K562 (cell line): ENCODE data around the gene HTRA3. TPM values are rescaled to one million over a fixed set of nuclear protein-coding genes. Genes with fewer than 3 reads are reported as not detected.

Experiments used
- ATAC-seq: fragments of 200-7000 bp; cut with Tn5 transposase; 3 replicates; pipeline ENCODE4 v1.9.1; 2020; ENCODE audit warnings: moderate library complexity
- BruUV-seq: library from RNA; stranded (reverse); fragments of 400-500 nt; replicated peaks from 2 replicates; lab custom pipeline; 2021; lab: Mats Ljungman, UMichigan
- CTCF ChIA-PET: fragments of 300-600 bp; formaldehyde crosslinking; extraction: SDS; loops from one replicate; lab custom pipeline; 2021; ENCODE audit warnings: low intra/inter-chr PET ratio; lab: Yijun Ruan, JAX
- POLR2A ChIA-PET: fragments of 300-600, 350-650 bp; sonication (Branson Sonifier 250); formaldehyde crosslinking; extraction: SDS; loops from one replicate; lab custom pipeline; 2021; ENCODE audit warnings: antibody characterized with exemption, inconsistent platforms; lab: Yijun Ruan, JAX
- DNase-seq, 4 experiments: peaks; one replicate each; pipeline versions ENCODE4 v3.0.0 to v3.0.0-alpha.2; 2011 to 2018; ENCODE audit warnings: low spot score in 3 of 4, mixed read lengths in 3 of 4; ENCODE audit errors: extremely low read depth in 1 of 4
- FAIRE-seq: peaks from 2 replicates; lab custom pipeline; 2011; peaks lifted over from hg19 to GRCh38; lab: Jason Lieb, UNC
- H2AFZ ChIP-seq: 2 replicates; pipeline ENCODE4 v1.6.0; 2011; ENCODE audit warnings: low read depth, low read length, control low read depth, inconsistent platforms
- H3K27ac ChIP-seq: fragments of 200-600 bp; 3 replicates; pipeline ENCODE4 v1.8.0; 2011; ENCODE audit warnings: low read depth, mild to moderate bottlenecking, control low read depth, inconsistent platforms, low read length, moderate library complexity, mixed read lengths; ENCODE audit errors: extremely low read depth
- H3K27me3 ChIP-seq, 2 experiments: fragments of 300-600 bp in 1 of 2; 2 replicates in 1 of 2; 3 replicates in 1 of 2; pipeline versions ENCODE4 v1.6.0 to v1.8.0; 2011; ENCODE audit warnings: inconsistent platforms in 2 of 2, low read length in 2 of 2, mild to moderate bottlenecking in 1 of 2, mixed read lengths in 1 of 2, moderate library complexity in 1 of 2; ENCODE audit not compliant: control insufficient read depth in 2 of 2, insufficient read depth in 2 of 2
- H3K36me3 ChIP-seq: fragments of 300-600 bp; 3 replicates; pipeline ENCODE4 v1.8.0; 2011; ENCODE audit warnings: mild to moderate bottlenecking, low read length, inconsistent platforms; ENCODE audit not compliant: control insufficient read depth, insufficient read depth
- H3K4me1 ChIP-seq, 2 experiments: fragments of 200-600 bp in 1 of 2; replicated peaks in 1 of 2; 2 replicates in 1 of 2; 3 replicates in 1 of 2; pipeline versions ENCODE4 v1.5.1 to v1.8.0; 2011; ENCODE audit warnings: inconsistent platforms in 2 of 2, low read length in 2 of 2, mild to moderate bottlenecking in 1 of 2, mixed read lengths in 1 of 2, moderate library complexity in 1 of 2; ENCODE audit not compliant: control insufficient read depth in 2 of 2, insufficient read depth in 2 of 2
- H3K4me2 ChIP-seq: 2 replicates; pipeline ENCODE4 v1.6.1; 2011; ENCODE audit warnings: low read length, control low read depth, inconsistent platforms, mixed read lengths; ENCODE audit not compliant: insufficient read depth
- H3K4me3 ChIP-seq: fragments of 200-600 bp; sonication (generic), shearing (Covaris generic); 2 replicates; pipeline ENCODE4 v1.5.1; 2016; ENCODE audit warnings: control low read depth, inconsistent platforms
- H3K79me2 ChIP-seq: fragments of 200-600 bp; 3 replicates; pipeline ENCODE4 v1.8.0; 2011; ENCODE audit warnings: low read length, inconsistent platforms; ENCODE audit not compliant: control insufficient read depth, insufficient read depth
- H3K9ac ChIP-seq, 2 experiments: 2 replicates each; pipeline versions ENCODE4 v1.6.0 to v1.6.1; 2011; ENCODE audit warnings: low read depth in 2 of 2, low read length in 2 of 2, control low read depth in 1 of 2, inconsistent platforms in 1 of 2, mild to moderate bottlenecking in 1 of 2, mixed read lengths in 1 of 2; ENCODE audit not compliant: insufficient read depth in 1 of 2
- H3K9me1 ChIP-seq: one replicate; pipeline ENCODE4 v1.6.0; 2011; ENCODE audit warnings: inconsistent platforms, mild to moderate bottlenecking, low read length, moderate library complexity; ENCODE audit not compliant: control insufficient read depth, insufficient read depth
- H3K9me3 ChIP-seq: replicated peaks from 2 replicates; pipeline ENCODE4 v1.5.1; 2011; ENCODE audit warnings: low read depth, low read length, inconsistent platforms; ENCODE audit not compliant: control insufficient read depth, insufficient read depth
- H4K20me1 ChIP-seq: replicated peaks from 2 replicates; pipeline ENCODE4 v1.6.1; 2011; ENCODE audit warnings: low read length, inconsistent platforms, mixed read lengths; ENCODE audit not compliant: control insufficient read depth, insufficient read depth
- BDP1 ChIP-seq: IDR thresholded peaks from 3 replicates; pipeline ENCODE4 v1.6.1; 2011; ENCODE audit not compliant: insufficient read length, insufficient read depth
- HMGN3 ChIP-seq: IDR thresholded peaks from 2 replicates; pipeline ENCODE4 v1.6.1; 2011; ENCODE audit warnings: borderline replicate concordance, low read depth, mild to moderate bottlenecking, mixed read lengths, low read length; ENCODE audit not compliant: insufficient read length; ENCODE audit errors: extremely low read depth
- HNRNPH1 ChIP-seq: fragments of 200-400 bp; formaldehyde crosslinking; optimal IDR thresholded peaks from 2 replicates; pipeline ENCODE3; 2017; ENCODE audit warnings: low read depth, mild to moderate bottlenecking, low read length, moderate library complexity
- KAT8 ChIP-seq: fragments of 450-650 bp; IDR thresholded peaks from 2 replicates; pipeline ENCODE4 v1.6.1; 2016; ENCODE audit warnings: low read depth, mild to moderate bottlenecking
- KHSRP ChIP-seq: fragments of 450-650 bp; IDR thresholded peaks from 2 replicates; pipeline ENCODE4 v1.6.1; 2017
- POU5F1 ChIP-seq: fragments of 150-350 bp; IDR thresholded peaks from 2 replicates; pipeline ENCODE4 v1.6.1; 2014; ENCODE audit warnings: borderline replicate concordance, low read length, low read depth, mild to moderate bottlenecking; ENCODE audit not compliant: partially characterized antibody
- SP1 ChIP-seq: sonication (generic); formaldehyde crosslinking; IDR thresholded peaks from 2 replicates; pipeline ENCODE4 v1.8.1; 2022; ENCODE audit warnings: mild to moderate bottlenecking, missing genetic modification reagents
- SREBF2 ChIP-seq: sonication (generic); formaldehyde crosslinking; IDR thresholded peaks from 2 replicates; pipeline ENCODE4 v1.4.0; 2020; ENCODE audit warnings: mild to moderate bottlenecking, missing genetic modification reagents
- SRSF9 ChIP-seq: fragments of 200-400 bp; formaldehyde crosslinking; IDR thresholded peaks from 2 replicates; pipeline ENCODE4 v1.6.1; 2017; ENCODE audit warnings: low read depth, low read length, borderline replicate concordance
- TAF7 ChIP-seq: fragments of 450-650 bp; IDR thresholded peaks from 2 replicates; pipeline ENCODE4 v1.6.1; 2016; ENCODE audit warnings: missing genetic modification characterization, missing compliant biosample characterization
- ZBTB1 ChIP-seq: sonication (generic); formaldehyde crosslinking; IDR thresholded peaks from 2 replicates; pipeline ENCODE4 v1.8.1; 2023; ENCODE audit warnings: missing genetic modification reagents, low read depth, mild to moderate bottlenecking, borderline replicate concordance
- ZNF165 ChIP-seq: fragments of 250-450 bp; sonication (Bioruptor Pico); IDR thresholded peaks from 2 replicates; pipeline ENCODE4 v1.4.0; 2020; ENCODE audit warnings: borderline replicate concordance
- WGBS: fragments of 100-300 bp; shearing (Covaris generic); methylation state at CpG from one replicate; pipeline ENCODE4 v1.1.6; 2016; ENCODE audit warnings: low coverage, mixed read lengths; ENCODE audit not compliant: insufficient coverage; ENCODE audit errors: missing lambda C conversion rate; 5-methylcytosine and 5-hydroxymethylcytosine counted together
- in situ Hi-C: fragments of 300-500 bp; cut with MboI; formaldehyde crosslinking; loops from 4 replicates; pipeline ENCODE4 v1.15.0; 2018; ENCODE audit warnings: inconsistent platforms, mixed read lengths
- intact Hi-C: fragments of 100-400 bp; cut with micrococcal nuclease; formaldehyde crosslinking; loops from 2 replicates; pipeline ENCODE4 v1.14.2; 2022
- polyA plus RNA-seq, 8 experiments: library from polyadenylated mRNA; depleted of rRNA in 4 of 8; stranded (reverse) in 5 of 8; unstranded in 3 of 8; fragments of >200 nt; fragmentation: Nextera tagmentation in 2 of 8; fragmentation: Illumina TruSeq in 1 of 8; extraction: Ambion mirVana in 2 of 8; extraction: Trizol in 1 of 8; gene quantifications; 2 replicates each; pipeline versions ENCODE4 v1.2.1 to v1.2.3, GENCODE V29; 2011 to 2014; ENCODE audit warnings: inconsistent platforms in 1 of 8, missing spikeins in 1 of 8
- total RNA-seq, 7 experiments: library from RNA; depleted of rRNA in 6 of 7; stranded (reverse); fragments of >200 nt in 6 of 7; fragmentation: Illumina TruSeq in 2 of 7; extraction: Trizol in 2 of 7; gene quantifications; 2 replicates each; pipeline versions ENCODE4 v1.2.1 to v1.2.3, GENCODE V29; 2011 to 2021; ENCODE audit warnings: low replicate concordance in 1 of 7
- TF ChIP-seq, protein P1 (sequence below): fragments of 150-350 bp; conservative IDR thresholded peaks from 2 replicates; pipeline ENCODE4 v1.6.1; 2014; ENCODE audit warnings: low read length
- TF ChIP-seq, protein P2 (sequence below): fragments of 450-650 bp; conservative IDR thresholded peaks from 2 replicates; pipeline ENCODE4 v1.6.1; 2016; ENCODE audit warnings: missing genetic modification characterization, low read depth, mild to moderate bottlenecking, control low read depth, missing compliant biosample characterization

HTRA3 gene
- total and polyA plus RNA-seq, 9 of the 15 experiments (the other 6 are each of a cell fraction or from before 2014, with no cell fraction given), result 0.04 TPM; not detected in 8

DNA sequence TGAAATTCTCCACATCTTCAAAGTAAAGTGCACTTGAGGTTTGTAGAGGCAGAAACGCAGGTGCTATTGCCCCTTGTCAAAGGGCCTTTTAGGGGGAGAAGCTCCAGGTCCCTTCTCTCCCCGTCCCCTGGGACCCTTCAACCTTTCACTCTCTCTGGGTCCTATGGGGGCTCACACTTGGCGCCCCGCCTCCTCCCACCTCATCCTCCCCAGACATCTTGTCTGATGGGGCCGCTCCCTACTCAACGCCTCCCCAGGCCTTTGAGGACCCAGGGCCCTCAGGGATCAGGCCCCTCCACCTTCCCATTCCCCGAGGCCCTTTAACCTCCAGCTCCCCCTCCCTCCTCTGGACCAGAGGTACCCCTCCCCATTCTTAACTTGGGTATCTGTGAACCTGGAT, 1.3 kb upstream of the HTRA3 start:
- no TSS peak for BruUV-seq
- no peak for ATAC-seq
- in situ Hi-C loops, result no loop called here
- TF ChIP-seq HMGN3, result no peak
- no peak for TF ChIP-seq SRSF9
- no peak for TF ChIP-seq SREBF2 (CRISPR knock-in tag)
- no peak for TF ChIP-seq TAF7
- no peak for TF ChIP-seq ZNF165 (CRISPR knock-in tag)
- TF ChIP-seq POU5F1, result no peak
- TF ChIP-seq SP1 (CRISPR knock-in tag), result no peak
- no peak for TF ChIP-seq HNRNPH1
- TF ChIP-seq KHSRP, result no peak
- no peak for TF ChIP-seq KAT8
- TF ChIP-seq, protein P1, sequence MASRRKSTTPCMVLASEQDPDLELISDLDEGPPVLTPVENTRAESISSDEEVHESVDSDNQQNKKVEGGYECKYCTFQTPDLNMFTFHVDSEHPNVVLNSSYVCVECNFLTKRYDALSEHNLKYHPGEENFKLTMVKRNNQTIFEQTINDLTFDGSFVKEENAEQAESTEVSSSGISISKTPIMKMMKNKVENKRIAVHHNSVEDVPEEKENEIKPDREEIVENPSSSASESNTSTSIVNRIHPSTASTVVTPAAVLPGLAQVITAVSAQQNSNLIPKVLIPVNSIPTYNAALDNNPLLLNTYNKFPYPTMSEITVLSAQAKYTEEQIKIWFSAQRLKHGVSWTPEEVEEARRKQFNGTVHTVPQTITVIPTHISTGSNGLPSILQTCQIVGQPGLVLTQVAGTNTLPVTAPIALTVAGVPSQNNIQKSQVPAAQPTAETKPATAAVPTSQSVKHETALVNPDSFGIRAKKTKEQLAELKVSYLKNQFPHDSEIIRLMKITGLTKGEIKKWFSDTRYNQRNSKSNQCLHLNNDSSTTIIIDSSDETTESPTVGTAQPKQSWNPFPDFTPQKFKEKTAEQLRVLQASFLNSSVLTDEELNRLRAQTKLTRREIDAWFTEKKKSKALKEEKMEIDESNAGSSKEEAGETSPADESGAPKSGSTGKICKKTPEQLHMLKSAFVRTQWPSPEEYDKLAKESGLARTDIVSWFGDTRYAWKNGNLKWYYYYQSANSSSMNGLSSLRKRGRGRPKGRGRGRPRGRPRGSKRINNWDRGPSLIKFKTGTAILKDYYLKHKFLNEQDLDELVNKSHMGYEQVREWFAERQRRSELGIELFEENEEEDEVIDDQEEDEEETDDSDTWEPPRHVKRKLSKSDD, result no peak
- no peak for TF ChIP-seq BDP1
- TF ChIP-seq, protein P2, sequence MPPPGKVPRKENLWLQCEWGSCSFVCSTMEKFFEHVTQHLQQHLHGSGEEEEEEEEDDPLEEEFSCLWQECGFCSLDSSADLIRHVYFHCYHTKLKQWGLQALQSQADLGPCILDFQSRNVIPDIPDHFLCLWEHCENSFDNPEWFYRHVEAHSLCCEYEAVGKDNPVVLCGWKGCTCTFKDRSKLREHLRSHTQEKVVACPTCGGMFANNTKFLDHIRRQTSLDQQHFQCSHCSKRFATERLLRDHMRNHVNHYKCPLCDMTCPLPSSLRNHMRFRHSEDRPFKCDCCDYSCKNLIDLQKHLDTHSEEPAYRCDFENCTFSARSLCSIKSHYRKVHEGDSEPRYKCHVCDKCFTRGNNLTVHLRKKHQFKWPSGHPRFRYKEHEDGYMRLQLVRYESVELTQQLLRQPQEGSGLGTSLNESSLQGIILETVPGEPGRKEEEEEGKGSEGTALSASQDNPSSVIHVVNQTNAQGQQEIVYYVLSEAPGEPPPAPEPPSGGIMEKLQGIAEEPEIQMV (tag), result no peak
- TF ChIP-seq ZBTB1 (CRISPR knock-in tag), result no peak
- Histone ChIP-seq H3K36me3 (no peaks in the 10 kb centered on the region), H3K27me3 (peaks cover 0 to 26% of the 10 kb centered on the region in 2 experiments; a peak in 3 of 5 replicates), H3K4me2 (no peak overlapping the region), H3K4me3 (no peak overlapping the region), H2AFZ (no peak overlapping the region), H3K9ac (no peak overlapping the region), H3K4me1 (peaks cover 0 to 32% of the 10 kb centered on the region in 2 experiments; a peak in 4 of 5 replicates), H3K79me2 (no peaks in the 10 kb centered on the region), H3K27ac (no peak overlapping the region), H3K9me3 (no peaks in the 10 kb centered on the region), H4K20me1 (peaks cover 3% of the 10 kb centered on the region; the same call in 1 of the 2 replicates), H3K9me1 (peaks cover 4% of the 10 kb centered on the region)
- ChIA-PET POLR2A (interaction anchor here (0.8 to 1.3 kb wide), 3 partner anchors 10 to 35 kb away, joined by 4 to 5 read pairs (median 4); no protein-coding TSS in a partner anchor), CTCF (interaction anchor here (2.3 kb wide), 1 partner anchor 135 kb away, joined by 22 read pairs; no protein-coding TSS in a partner anchor)
- intact Hi-C loops, result no loop called here
- 39% methylated on average over 5 of the region's 7 CpGs for WGBS
- DNase-seq, result no peak
- no peak for FAIRE-seq
